Stimulated activated CD8-positive, alpha-beta memory T cell treated with anti-CD3 and anti-CD28 coated beads, Interleukin-7, amount 100 ng/mL, for 48 hours (primary cell): ENCODE measurements around the gene DCAF10.
"Not testable (repeated sequence)": the region's sequence is repeated elsewhere in the genome, so short reads cannot be mapped to it uniquely, and the experiment has no call there.

ENCODE experiments used
- DNase-seq, 2 donors: peaks; one replicate each; pipeline ENCODE4 v3.0.0-alpha.2; 2020; ENCODE audit warnings: low read depth in 1 of 2; ENCODE audit errors: extremely low read depth in 1 of 2

Gene DCAF10

DNA sequence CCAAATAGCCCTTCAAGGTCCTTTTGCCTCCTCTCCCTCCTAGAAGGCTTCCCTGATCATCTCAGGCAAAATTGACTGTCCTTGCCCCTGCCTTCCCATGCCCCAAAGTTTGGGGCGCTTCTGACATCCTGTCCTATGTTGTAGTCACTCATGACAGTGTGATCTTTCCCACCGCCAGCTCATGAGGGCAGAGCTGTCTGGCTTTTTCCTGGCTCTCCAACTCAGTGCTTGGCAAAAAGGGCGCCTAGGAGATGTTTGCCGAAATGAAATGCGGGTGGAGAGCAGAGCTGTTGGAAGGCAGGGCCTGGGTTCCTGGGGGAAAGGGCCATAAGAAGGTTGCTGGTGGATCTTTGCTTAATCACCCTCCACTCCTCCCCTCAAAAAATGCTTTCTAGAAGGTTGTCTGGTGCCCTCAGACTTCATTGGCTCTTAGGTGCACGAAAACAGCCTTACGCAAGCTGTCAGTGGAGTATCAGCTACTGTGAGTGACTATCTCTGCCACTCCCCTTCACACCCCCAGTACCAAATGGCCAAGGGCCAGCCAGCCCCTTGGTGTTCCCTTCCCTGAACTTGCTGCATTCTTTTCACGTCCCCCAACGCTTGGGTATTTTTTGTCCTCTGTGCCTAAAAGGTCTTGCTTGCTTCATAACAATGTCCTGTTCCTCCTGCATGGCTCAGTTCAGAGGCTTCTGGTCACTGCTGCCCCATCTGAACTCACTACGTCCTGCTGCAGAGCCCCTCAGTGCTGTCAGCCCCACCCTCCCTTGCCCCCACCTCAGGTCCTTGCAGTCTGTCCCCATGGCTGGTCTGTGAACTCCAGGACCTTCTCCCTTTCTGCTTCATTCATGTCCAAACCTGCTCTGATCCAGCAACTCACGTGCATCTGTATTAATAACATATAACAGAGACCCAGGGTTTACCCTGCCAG, 106.0 kb downstream of the DCAF10 start:
- no peak for DNase-seq

DNA sequence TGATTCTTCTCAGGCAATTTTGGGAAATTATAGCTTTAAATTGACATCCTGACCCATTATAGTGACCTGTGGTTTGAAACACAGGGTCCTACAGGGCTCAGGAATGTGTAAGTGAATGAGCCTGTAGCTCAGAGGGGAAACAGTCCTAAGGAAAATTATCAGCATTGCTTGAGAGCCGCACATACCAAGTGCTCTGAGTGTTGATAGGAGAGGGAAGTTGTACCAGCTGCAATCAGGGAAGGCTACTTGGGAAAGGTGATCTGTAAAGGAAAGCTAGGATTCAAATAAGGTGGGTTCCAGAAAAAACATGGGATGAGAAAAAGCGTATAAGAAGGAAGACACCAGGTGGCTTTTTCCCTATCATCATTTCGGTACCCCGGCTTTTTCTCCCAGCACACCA, 107.7 kb downstream of the DCAF10 start:
- DNase-seq, result no peak

DNA sequence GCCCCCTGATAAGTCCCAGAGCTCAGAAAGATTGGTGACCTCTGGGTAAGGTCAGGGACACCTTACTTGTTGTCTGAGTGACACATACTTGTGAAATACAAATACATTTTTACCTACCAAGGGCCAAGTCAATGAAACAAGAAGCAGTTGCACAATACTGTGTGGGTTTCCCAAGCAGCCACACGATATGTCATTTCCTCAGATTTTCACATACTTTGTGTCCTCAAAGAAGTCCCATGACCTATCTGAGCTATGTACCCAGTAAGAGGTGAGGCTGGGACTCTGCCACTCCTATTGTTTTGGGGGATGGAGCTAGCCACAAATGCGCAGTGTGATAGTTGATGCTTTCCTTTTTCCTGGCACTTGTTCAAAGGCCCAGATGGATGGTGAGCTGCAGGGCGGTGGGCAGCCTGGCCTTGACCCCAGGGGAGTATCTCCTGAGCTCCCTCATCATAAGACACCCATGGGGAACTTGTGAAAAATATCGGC, 108.1 kb downstream of the DCAF10 start:
- DNase-seq, result no peak

DNA sequence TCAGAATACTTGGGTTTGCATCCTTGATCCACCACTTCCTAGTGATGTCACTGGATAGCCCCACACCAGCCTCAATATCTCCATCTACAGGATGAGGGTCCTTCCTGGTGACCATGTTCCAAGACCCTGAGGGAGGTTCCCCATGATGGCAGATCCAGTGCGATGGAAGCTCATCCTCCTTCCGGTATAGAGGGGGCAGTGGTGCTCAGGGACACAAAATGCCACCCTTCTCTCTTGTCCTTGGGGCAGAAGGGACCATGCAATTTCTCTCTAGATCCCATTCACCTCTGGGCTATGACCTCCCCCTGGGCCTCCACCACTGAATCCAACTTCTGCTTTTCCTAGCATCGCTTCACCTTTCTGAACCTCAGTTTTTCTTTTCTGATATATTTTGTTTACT, 108.7 kb downstream of the DCAF10 start:
- DNase-seq, result no peak

DNA sequence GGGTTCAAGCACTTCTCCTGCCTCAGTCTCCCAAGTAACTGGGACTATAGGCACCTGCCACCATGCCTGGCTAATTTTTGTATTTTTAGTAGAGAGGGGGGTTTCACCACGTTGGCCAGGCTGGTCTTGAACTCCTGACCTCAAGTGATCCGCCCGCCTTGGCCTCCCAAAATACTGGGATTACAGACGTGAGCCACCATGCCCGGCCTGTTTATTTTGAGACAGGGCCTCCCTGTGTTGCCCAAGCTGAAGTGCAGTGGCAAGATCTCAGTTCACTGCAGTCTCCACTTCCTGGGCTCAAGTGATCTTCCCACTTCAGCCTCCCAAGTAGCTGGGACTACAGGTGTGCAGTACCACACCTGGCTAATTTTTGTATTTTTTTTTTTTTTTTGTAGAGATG, 109.2 kb downstream of the DCAF10 start:
- not testable (repeated sequence) for DNase-seq

DNA sequence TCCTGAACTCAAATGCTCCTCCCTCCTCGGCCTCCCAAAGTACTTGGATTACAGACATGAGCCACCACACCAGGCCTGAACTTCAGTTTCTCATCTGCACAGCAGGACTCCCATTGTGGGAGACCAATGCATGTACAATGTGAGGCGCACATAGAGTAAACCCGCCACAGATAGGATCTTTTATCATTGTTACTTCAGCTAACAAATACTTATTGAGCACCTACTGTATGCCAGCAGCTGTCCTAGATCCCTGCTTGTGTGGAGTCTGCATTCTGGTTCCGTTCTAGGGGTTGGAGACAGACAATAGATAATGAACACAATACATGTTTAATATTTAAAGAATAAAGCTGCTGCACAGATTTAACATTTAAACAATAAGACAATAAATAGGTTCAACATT, 109.7 kb downstream of the DCAF10 start:
- DNase-seq, result no peak

DNA sequence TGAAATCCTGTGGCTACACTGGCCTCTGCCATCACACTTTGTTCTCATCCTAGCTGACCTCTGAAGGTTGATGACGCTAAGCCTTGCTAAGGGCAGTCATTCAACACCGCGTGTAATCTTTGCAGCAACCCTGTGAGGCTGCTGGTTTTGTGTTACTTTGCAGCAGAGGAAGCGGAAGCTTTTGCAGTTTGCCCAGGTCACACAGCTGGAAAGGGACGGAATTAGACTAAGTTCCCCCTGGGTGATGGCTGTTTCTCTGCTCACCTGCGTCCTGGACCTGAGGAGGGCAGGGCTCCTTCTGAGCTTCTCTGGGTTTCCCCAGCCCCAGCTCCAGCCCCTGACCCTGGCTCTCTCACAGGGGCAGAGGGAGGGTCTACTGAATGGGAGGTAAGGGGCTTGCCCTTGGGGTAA, 110.7 kb downstream of the DCAF10 start:
- DNase-seq, result no peak

DNA sequence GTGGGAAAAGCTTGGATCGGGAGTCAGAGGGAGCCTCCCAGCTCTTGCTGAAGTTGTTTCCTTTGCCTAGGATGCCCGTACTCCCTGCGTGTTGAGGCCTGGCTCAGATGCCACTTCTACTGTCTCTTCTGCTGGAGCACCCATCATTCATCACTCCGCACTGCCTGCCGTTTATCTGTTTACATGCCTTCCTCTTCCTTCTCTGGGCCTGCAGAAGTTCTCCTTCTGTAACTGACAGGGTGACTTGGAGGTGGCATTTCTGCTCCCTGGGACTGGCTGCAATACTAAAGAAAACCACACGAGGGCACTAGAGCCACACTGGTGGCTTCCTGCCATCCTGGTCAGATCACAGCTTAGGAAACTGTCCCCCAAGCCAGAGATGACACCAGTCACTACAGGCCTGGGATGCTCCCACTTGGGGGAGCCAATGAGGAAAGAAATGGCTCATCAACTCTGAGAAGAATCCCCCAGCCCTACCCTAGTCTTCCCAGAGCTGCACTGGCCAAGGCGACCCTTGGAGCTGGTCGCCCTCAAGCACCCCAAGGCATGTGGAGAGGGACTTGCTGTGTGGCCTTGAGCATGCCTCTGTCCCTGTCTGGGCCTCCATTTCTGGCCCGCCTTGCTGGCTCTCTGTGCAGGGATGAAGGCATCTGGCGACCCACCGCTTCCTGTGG, 113.0 kb downstream of the DCAF10 start:
- peak; percentile 50 to 57 for DNase-seq

DNA sequence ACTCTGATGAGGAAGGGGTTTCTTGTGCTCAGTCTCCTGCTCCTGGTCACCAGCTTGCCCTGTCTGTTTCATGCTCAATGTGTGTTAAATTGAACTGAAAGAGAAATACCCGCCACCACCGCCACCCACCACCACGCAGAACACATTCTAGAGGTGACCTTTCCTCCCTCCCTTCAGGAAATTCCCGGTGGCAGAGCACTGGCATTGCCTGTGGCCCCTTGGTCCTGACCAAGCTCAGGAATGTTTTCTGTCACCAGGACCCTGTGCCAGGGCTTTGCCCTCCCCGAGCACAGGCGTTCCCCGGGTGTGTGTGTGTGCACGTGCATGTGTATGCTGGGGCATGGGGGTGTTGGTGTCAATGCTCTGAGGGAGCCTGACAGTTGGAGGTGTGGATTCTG, 113.6 kb downstream of the DCAF10 start:
- no peak for DNase-seq

DNA sequence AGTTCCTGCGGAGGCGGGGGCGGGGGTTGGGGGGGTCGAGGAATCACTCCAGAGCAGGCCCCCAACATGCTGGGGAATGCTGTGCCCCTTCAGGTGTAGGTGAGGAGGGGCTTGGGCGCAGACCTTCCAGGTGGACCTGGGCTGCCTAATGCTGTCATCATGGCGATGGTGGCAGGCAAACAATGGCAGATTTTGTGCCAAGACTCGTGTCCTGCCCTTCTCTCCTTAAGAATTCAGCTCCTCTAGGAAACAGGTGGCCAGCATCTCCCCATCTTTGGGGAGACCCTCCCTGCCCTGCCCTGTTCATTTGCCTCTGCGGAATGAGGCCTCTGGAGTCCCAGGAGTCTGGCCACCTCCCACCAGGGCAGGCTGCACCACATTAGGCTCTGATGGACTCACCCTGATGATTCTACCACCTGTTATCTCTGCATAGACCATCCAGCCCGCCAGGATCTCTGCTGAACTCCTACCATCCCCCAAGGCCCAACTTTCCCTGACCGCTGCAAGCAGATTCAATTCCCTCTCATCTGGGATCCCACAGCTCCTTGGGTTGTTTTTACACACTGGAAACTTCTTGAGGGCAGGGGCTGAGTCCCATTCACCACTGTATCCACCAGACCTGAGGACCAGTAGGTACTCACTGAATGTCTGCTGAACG, 114.2 kb downstream of the DCAF10 start:
- no peak for DNase-seq

DNA sequence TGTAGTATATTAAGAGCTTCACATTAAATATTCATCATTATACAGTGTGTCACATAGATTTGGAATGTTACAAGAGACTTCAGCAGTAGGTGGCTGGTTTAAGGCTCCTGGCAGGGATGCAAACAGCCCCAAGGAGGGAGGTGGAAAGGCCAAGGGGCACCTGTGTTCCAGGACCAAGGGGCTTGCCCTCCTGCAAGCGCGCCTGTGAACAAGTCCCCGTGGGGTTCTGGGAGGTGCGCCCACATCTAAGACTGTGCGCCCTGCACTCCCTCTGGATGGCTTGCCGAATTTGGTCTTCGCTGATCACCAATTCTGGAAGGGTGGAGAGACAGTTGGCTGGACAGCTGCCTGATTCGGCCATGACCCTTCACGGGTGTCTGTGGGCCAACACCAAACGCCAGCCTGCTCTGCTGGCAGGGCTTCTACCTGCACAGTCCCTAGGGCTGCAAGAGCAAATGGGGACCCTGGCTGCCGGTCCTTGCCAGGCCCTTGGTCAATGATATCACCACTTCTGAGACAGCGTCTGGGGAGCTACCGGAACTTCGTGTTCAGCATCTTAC, 115.4 kb downstream of the DCAF10 start:
- no peak for DNase-seq

DNA sequence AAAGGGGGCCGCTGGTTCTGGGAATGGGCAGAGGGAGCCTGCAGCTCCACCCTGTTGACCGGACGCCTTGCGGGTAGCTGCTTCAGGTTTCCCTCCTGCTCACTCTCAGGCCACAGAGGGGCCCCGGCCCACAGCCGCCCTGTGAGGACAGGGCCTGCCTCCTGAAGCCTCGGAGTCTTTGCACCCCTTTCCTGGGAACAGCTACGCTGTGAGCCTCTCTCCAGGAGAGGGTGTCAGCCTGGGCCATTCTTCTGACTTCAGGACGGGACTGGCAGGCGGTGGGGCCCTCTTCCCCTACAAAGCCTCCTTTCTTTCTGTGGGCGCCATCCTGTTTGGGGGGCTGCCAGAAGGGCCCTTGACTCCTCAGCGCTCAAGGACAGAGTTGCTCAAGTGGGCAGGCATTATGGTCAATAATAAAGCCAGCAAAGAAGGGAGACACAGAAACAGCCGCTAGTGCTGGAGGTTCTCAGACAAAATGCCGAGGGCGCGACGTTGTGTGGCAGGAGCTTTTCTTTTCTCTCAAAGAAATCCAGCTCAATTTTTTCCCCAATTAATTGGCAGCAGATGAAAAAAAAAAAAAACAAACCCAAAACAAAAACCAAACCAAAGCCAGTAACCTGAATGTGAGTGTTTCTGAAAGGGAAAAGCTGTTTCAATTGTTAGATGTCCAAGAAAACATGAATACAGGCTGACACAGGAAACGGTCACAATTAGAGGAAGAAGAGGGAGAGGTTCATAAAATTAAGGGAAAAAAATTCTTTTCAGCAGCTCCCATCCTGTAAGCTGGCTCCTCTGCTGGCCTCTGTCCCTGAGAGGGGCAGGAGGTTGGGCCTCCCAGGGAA, 116.1 kb downstream of the DCAF10 start:
- DNase-seq, result no peak
